T-cell (primary cell): ENCODE data around the gene ERCC1. TPM values are rescaled to one million over a fixed set of nuclear protein-coding genes. Genes with fewer than 3 reads are reported as not detected.
A peak's percentile ranks its signal among the peaks of the same experiment; 100 is the strongest.

Experiments
- ATAC-seq, 4 experiments: fragments of 200-7000 bp in 3 of 4; fragments of 150-1000 bp in 1 of 4; cut with Tn5 transposase; replicated peaks in 1 of 4; 1 replicate in 3 of 4; 2 replicates in 1 of 4; pipeline ENCODE4 v1.10.0; 2021; ENCODE audit warnings: moderate library complexity in 3 of 4, mild to moderate bottlenecking in 2 of 4, moderate number of reproducible peaks in 1 of 4
- CTCF ChIA-PET, 2 donors: fragments of 300-600 bp; sonication (Branson Sonifier 250); formaldehyde crosslinking; loops; one replicate each; lab custom pipeline; 2022; ENCODE audit warnings: antibody characterized with exemption in 2 of 2; lab: Charles Lee
- POLR2A ChIA-PET, 2 donors: fragments of 300-600 bp; sonication (Branson Sonifier 250); formaldehyde crosslinking; loops; one replicate each; lab custom pipeline; 2022; ENCODE audit warnings: antibody characterized with exemption in 2 of 2; lab: Charles Lee
- DNase-seq, 35 experiments: peaks; one replicate each; pipeline versions ENCODE4 v3.0.0 to v3.0.0-alpha.2; 2013 to 2023
- H3K27ac ChIP-seq: one replicate; pipeline ENCODE4 v1.5.1; 2013; ENCODE audit warnings: low read length
- H3K27me3 ChIP-seq, 2 experiments: replicated peaks in 1 of 2; 1 replicate in 1 of 2; 2 replicates in 1 of 2; pipeline versions ENCODE4 v1.6.1 to v1.7.0; 2013; ENCODE audit warnings: low read length in 1 of 2, mixed read lengths in 1 of 2; ENCODE audit not compliant: control insufficient read depth in 2 of 2, insufficient read depth in 2 of 2; ENCODE audit errors: extremely low read depth in 1 of 2
- H3K36me3 ChIP-seq, 2 donors: 1 replicate in 1 of 2; 2 replicates in 1 of 2; pipeline versions ENCODE4 v1.6.1 to v1.7.0; 2013; ENCODE audit warnings: low read length in 1 of 2; ENCODE audit not compliant: control insufficient read depth in 2 of 2, insufficient read depth in 1 of 2; ENCODE audit errors: extremely low read depth in 1 of 2
- H3K4me1 ChIP-seq, 2 experiments: 1 replicate in 1 of 2; 2 replicates in 1 of 2; pipeline versions ENCODE4 v1.6.1 to v1.7.0; 2013; ENCODE audit warnings: low read length in 2 of 2, mixed read lengths in 1 of 2; ENCODE audit not compliant: insufficient read depth in 2 of 2, control insufficient read depth in 1 of 2; ENCODE audit errors: extremely low read depth in 1 of 2
- H3K4me3 ChIP-seq, 2 donors: 1 replicate in 1 of 2; 2 replicates in 1 of 2; pipeline versions ENCODE4 v1.5.1 to v1.7.0; 2013; ENCODE audit warnings: mild to moderate bottlenecking in 2 of 2, low read length in 1 of 2, moderate library complexity in 1 of 2; ENCODE audit not compliant: control insufficient read depth in 1 of 2; ENCODE audit errors: extremely low read depth in 1 of 2
- H3K9me3 ChIP-seq: 2 replicates; pipeline ENCODE4 v1.7.0; 2013
- H3K27ac Mint-ChIP-seq, 2 donors: one replicate each; pipeline ENCODE4 v1.8.0; 2020 to 2021; ENCODE audit warnings: mild to moderate bottlenecking in 2 of 2, mixed read lengths in 2 of 2
- H3K27me3 Mint-ChIP-seq, 2 donors: one replicate each; pipeline ENCODE4 v1.8.0; 2021 to 2022; ENCODE audit warnings: mixed read lengths in 2 of 2
- H3K36me3 Mint-ChIP-seq: one replicate; pipeline ENCODE4 v1.8.0; 2021; ENCODE audit warnings: mixed read lengths
- H3K4me1 Mint-ChIP-seq, 3 donors: one replicate each; pipeline ENCODE4 v1.8.0; 2020 to 2022; ENCODE audit warnings: mixed read lengths in 3 of 3, mild to moderate bottlenecking in 1 of 3
- H3K4me3 Mint-ChIP-seq, 3 donors: one replicate each; pipeline ENCODE4 v1.8.0; 2020 to 2022; ENCODE audit warnings: mild to moderate bottlenecking in 3 of 3, mixed read lengths in 3 of 3, moderate library complexity in 3 of 3
- H3K9me3 Mint-ChIP-seq, 3 donors: one replicate each; pipeline ENCODE4 v1.8.0; 2020 to 2022; ENCODE audit warnings: mixed read lengths in 3 of 3
- WGBS: methylation state at CpG from one replicate; pipeline ENCODE4 v1.1.5; 2013; ENCODE audit warnings: missing lambda C conversion rate; ENCODE audit not compliant: insufficient coverage; 5-methylcytosine and 5-hydroxymethylcytosine counted together
- total RNA-seq, 35 experiments: library from RNA in 6 of 35; stranded (reverse) in 6 of 35; fragments of 120-200 nt in 1 of 35; gene quantifications; one replicate each; pipeline versions ENCODE4 v1.2.1 to v1.2.4 and lab custom pipeline; 2013 to 2026

Gene ERCC1
- total RNA-seq, 5 donors from 2014 or later (not counting 1 experiment from before 2014, with no cell fraction given) = 41.7 to 55.4 (median 51.6) TPM

GRCh38 chr19:45385392-45386221 is 38.1 kb downstream of the ERCC1 start:
- Histone ChIP-seq H3K9me3 (no peaks in the 10 kb centered on the region), H3K27ac (no peak overlapping the region), H3K4me3 (no peak overlapping the region), H3K36me3 (no peaks in the 10 kb centered on the region), H3K27me3 (peaks cover 7 to 46% of the 10 kb centered on the region in 2 experiments), H3K4me1 (peaks cover 0 to 12% of the 10 kb centered on the region in 2 experiments)
- Mint-ChIP-seq H3K4me3 (no peak overlapping the region), H3K9me3 (no peaks in the 10 kb centered on the region), H3K27ac (no peak overlapping the region), H3K4me1 (peaks cover 0 to 3% (median 2%) of the 10 kb centered on the region in 3 donors), H3K36me3 (no peaks in the 10 kb centered on the region), H3K27me3 (peaks cover 22 to 31% of the 10 kb centered on the region in 2 donors)
- ChIA-PET POLR2A (no interaction called here), CTCF (no interaction called here)
- ATAC-seq (peak in 3 of 4 experiments; percentile 12 to 49 (median 38)), DNase-seq (peak in 1 of 35 experiments; percentile 14)
- 16% methylated on average over 41 of the region's 75 CpGs for WGBS

- Histone ChIP-seq H3K9me3 (no peaks in the 10 kb centered on the region), H3K27ac (no peak overlapping the region), H3K27me3 (peaks cover 7 to 46% of the 10 kb centered on the region in 2 experiments), H3K4me1 (peaks cover 0 to 12% of the 10 kb centered on the region in 2 experiments), H3K36me3 (no peaks in the 10 kb centered on the region), H3K4me3 (no peak overlapping the region)
- H3K4me3 Mint-ChIP-seq = no peak overlapping the region
- ChIA-PET CTCF (interaction anchor here in 1 of 2 donors (0.7 kb wide), 1 partner anchor 275 kb away, joined by 3 read pairs; no protein-coding TSS in a partner anchor), POLR2A (no interaction called here)
- 79% methylated on average over 29 of the region's 29 CpGs for WGBS
- DNase-seq (no peak), ATAC-seq (no peak)
- H3K27ac Mint-ChIP-seq = no peak overlapping the region
- H3K27me3 Mint-ChIP-seq = peaks cover 22 to 33% of the 10 kb centered on the region in 2 donors
- peaks cover 0 to 3% (median 2%) of the 10 kb centered on the region in 3 donors for H3K4me1 Mint-ChIP-seq
- H3K36me3 Mint-ChIP-seq = no peaks in the 10 kb centered on the region
- no peaks in the 10 kb centered on the region for H3K9me3 Mint-ChIP-seq
Measured at GRCh38 chr19:45382426-45382825, 41.3 kb downstream of the ERCC1 start.

- H3K36me3 Mint-ChIP-seq = no peaks in the 10 kb centered on the region
- peaks cover 4 to 31% of the 10 kb centered on the region in 2 experiments for H3K27me3 ChIP-seq
- POLR2A ChIA-PET = no interaction called here
Measured at GRCh38 chr19:45380107-45380506, 43.6 kb downstream of the ERCC1 start.

GRCh38 chr19:45376045-45376724 is 47.5 kb downstream of the ERCC1 start:
- POLR2A ChIA-PET = interaction anchor here in 1 of 2 donors (0.7 kb wide), 1 partner anchor 14 kb away, joined by 9 read pairs; no protein-coding TSS in a partner anchor
- no peak overlapping the region for H3K27ac Mint-ChIP-seq
- no peak overlapping the region for H3K27ac ChIP-seq
- H3K9me3 ChIP-seq = no peaks in the 10 kb centered on the region
- ATAC-seq (no peak), DNase-seq (no peak)
- no peaks in the 10 kb centered on the region for H3K36me3 ChIP-seq
- peaks cover 0 to 7% of the 10 kb centered on the region in 2 donors for H3K27me3 Mint-ChIP-seq
- CTCF ChIA-PET = no interaction called here
- no peak overlapping the region for H3K4me3 ChIP-seq
- H3K4me3 Mint-ChIP-seq = no peak overlapping the region
- H3K4me1 Mint-ChIP-seq = no peaks in the 10 kb centered on the region
- H3K36me3 Mint-ChIP-seq = no peaks in the 10 kb centered on the region
- peaks cover 0 to 11% of the 10 kb centered on the region in 2 experiments for H3K27me3 ChIP-seq
- peaks cover 0 to 5% of the 10 kb centered on the region in 2 experiments for H3K4me1 ChIP-seq
- H3K9me3 Mint-ChIP-seq = no peaks in the 10 kb centered on the region
- 88% methylated on average over 5 of the region's 13 CpGs for WGBS

More at GRCh38 chr19:45380107-45380506, 43.6 kb downstream of the ERCC1 start:
- Mint-ChIP-seq H3K27ac (no peak overlapping the region), H3K4me1 (peaks cover 0 to under 1% (median 0%) of the 10 kb centered on the region in 3 donors), H3K9me3 (no peaks in the 10 kb centered on the region), H3K27me3 (peaks cover 8 to 13% of the 10 kb centered on the region in 2 donors), H3K4me3 (no peak overlapping the region)
- peaks cover 0 to 2% of the 10 kb centered on the region in 2 experiments for H3K4me1 ChIP-seq
- no peak overlapping the region for H3K4me3 ChIP-seq
- no peaks in the 10 kb centered on the region for H3K9me3 ChIP-seq
- DNase-seq (no peak), ATAC-seq (no peak)
- CTCF ChIA-PET = no interaction called here
- H3K36me3 ChIP-seq = no peaks in the 10 kb centered on the region
- H3K27ac ChIP-seq = no peak overlapping the region
- 50% methylated on average over 1 of the region's 1 CpG for WGBS

GRCh38 chr19:45370410-45371204 is 53.1 kb downstream of the ERCC1 start, which contains the start of gene ERCC2:
TSS of gene ERCC2 (minus strand) at chr19:45370573. CDS start at chr19:45370540, 33 bp downstream.
- peak; percentile 93 to 100 (median 99) for DNase-seq
- WGBS = under 1% methylated on average over 36 of the region's 55 CpGs
- H3K4me1 ChIP-seq = peaks cover 2 to 20% of the 10 kb centered on the region in 2 experiments
- peak; percentile 98 to 99 (median 98) for ATAC-seq
- H3K9me3 ChIP-seq = no peaks in the 10 kb centered on the region
- POLR2A ChIA-PET = no interaction called here
- peak within 1 kb of the TSS; percentile 76 for H3K27ac ChIP-seq
- H3K4me3 ChIP-seq = peak within 1 kb of the TSS; percentile 85 to 90
- H3K9me3 Mint-ChIP-seq = no peaks in the 10 kb centered on the region
- H3K27me3 Mint-ChIP-seq = peaks cover 0 to 3% of the 10 kb centered on the region in 2 donors
- no peaks in the 10 kb centered on the region for H3K36me3 ChIP-seq
- peaks cover 4 to 15% (median 14%) of the 10 kb centered on the region in 3 donors for H3K4me1 Mint-ChIP-seq
- peaks cover 0 to 4% of the 10 kb centered on the region in 2 experiments for H3K27me3 ChIP-seq
- H3K27ac Mint-ChIP-seq = peak within 1 kb of the TSS; percentile 96 to 98
- H3K4me3 Mint-ChIP-seq = peak within 1 kb of the TSS; percentile 76 to 93 (median 91)
- CTCF ChIA-PET = no interaction called here
- no peaks in the 10 kb centered on the region for H3K36me3 Mint-ChIP-seq
